ENCODE measurements around the gene ERC2.

DNA sequence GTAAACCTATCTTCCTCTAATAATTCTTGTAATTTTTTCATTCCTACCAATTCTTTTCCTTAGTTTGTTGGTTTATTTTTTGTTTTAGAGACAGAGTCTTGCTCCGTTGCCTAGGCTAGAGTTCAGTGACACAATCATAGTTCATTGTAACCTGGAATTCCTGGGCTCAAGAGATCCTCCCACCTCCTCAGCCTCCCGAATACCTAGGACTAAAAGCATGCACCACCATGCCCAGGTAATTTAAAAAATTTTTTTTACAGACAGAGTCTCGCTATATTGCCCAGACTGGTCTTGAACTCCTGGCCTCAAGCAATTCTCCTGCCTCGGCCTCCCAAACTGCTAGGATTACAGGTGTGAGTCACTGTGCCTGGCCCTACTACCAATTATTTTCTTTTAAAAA, 220.2 kb downstream of the ERC2 start:
- TF ChIP-seq, protein P1, sequence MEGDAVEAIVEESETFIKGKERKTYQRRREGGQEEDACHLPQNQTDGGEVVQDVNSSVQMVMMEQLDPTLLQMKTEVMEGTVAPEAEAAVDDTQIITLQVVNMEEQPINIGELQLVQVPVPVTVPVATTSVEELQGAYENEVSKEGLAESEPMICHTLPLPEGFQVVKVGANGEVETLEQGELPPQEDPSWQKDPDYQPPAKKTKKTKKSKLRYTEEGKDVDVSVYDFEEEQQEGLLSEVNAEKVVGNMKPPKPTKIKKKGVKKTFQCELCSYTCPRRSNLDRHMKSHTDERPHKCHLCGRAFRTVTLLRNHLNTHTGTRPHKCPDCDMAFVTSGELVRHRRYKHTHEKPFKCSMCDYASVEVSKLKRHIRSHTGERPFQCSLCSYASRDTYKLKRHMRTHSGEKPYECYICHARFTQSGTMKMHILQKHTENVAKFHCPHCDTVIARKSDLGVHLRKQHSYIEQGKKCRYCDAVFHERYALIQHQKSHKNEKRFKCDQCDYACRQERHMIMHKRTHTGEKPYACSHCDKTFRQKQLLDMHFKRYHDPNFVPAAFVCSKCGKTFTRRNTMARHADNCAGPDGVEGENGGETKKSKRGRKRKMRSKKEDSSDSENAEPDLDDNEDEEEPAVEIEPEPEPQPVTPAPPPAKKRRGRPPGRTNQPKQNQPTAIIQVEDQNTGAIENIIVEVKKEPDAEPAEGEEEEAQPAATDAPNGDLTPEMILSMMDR (IDR thresholded peaks at IDR 0.05; ENCODE audit: low read length): no peak
- no peak for TF ChIP-seq EZH2 (IDR thresholded peaks at IDR 0.05; ENCODE audit: borderline replicate concordance, low read length)
